Upper lobe of left lung (tissue), 6 donors: ENCODE measurements around the gene SNAPC4. TPM values are rescaled to one million over a fixed set of nuclear protein-coding genes. Genes with fewer than 3 reads are reported as not detected.

Experiments
- ATAC-seq, 2 donors: fragments of 200-7000 bp; cut with Tn5 transposase; one replicate each; pipeline ENCODE4 v1.9.1; 2022; ENCODE audit warnings: mild to moderate bottlenecking in 2 of 2, moderate library complexity in 2 of 2; ENCODE audit not compliant: low FRiP score in 2 of 2
- DNase-seq, 2 donors: peaks; one replicate each; pipeline ENCODE4 v3.0.0-alpha.2; 2019 to 2020
- H3K27ac ChIP-seq, 4 donors: fragments of 200-600 bp; sonication (generic); one replicate each; pipeline ENCODE4 v1.5.1; 2016 to 2019
- H3K27me3 ChIP-seq, 4 donors: fragments of 200-600 bp; sonication (generic); one replicate each; pipeline ENCODE4 v1.5.1; 2017 to 2019
- H3K36me3 ChIP-seq, 4 donors: fragments of 200-600 bp; sonication (generic); one replicate each; pipeline ENCODE4 v1.5.1; 2016 to 2019
- H3K4me1 ChIP-seq, 4 donors: fragments of 200-600 bp; sonication (generic); one replicate each; pipeline ENCODE4 v1.5.1; 2018 to 2019
- H3K4me3 ChIP-seq, 4 donors: fragments of 200-600 bp; sonication (generic); one replicate each; pipeline ENCODE4 v1.5.1; 2017 to 2019; ENCODE audit warnings: mild to moderate bottlenecking in 2 of 4, moderate library complexity in 1 of 4
- H3K9me3 ChIP-seq, 4 donors: fragments of 200-600 bp; sonication (generic); one replicate each; pipeline ENCODE4 v1.5.1; 2018 to 2019
- EP300 ChIP-seq, 4 donors: sonication (generic); formaldehyde crosslinking; IDR thresholded peaks; one replicate each; pipeline ENCODE4 v1.5.1; 2017; ENCODE audit warnings: antibody characterized with exemption in 4 of 4, control low read depth in 2 of 4
- POLR2A ChIP-seq, 4 donors: fragments of 450-650 bp; IDR thresholded peaks; one replicate each; pipeline ENCODE4 v1.5.1; 2016 to 2017; ENCODE audit warnings: antibody characterized with exemption in 4 of 4, mild to moderate bottlenecking in 2 of 4
- POLR2AphosphoS5 ChIP-seq, 2 donors: sonication (generic); formaldehyde crosslinking; IDR thresholded peaks; one replicate each; pipeline ENCODE4 v1.5.1; 2017; ENCODE audit warnings: antibody characterized with exemption in 2 of 2
- WGBS, 2 donors: methylation state at CpG; one replicate each; pipeline ENCODE4 v1.1.5; 2017 to 2018; 5-methylcytosine and 5-hydroxymethylcytosine counted together
- total RNA-seq, 6 donors: library from RNA; depleted of rRNA in 4 of 6; stranded (reverse); fragments of >200 nt in 4 of 6; gene quantifications; one replicate each; pipeline versions ENCODE4 v1.1.0 to v1.2.1, GENCODE V29; 2016 to 2021
- TF ChIP-seq, protein P1 (sequence below), 6 experiments: fragments of 450-650 bp in 4 of 6; fragments of 200-600 bp in 2 of 6; sonication (generic) in 2 of 6; IDR thresholded peaks; one replicate each; pipeline ENCODE4 v1.5.1; 2016 to 2019; ENCODE audit warnings: antibody characterized with exemption in 6 of 6
- donor health status: DM: no; HTN: no; CAD: no; lungs with moderate emphysema.
- donor health status: DM: no; HTN: yes; CAD: no; lungs with severe emphysema.

Gene SNAPC4
- total RNA-seq, 6 donors from 2014 or later = 7.8 to 35.6 (median 13.2) TPM

DNA sequence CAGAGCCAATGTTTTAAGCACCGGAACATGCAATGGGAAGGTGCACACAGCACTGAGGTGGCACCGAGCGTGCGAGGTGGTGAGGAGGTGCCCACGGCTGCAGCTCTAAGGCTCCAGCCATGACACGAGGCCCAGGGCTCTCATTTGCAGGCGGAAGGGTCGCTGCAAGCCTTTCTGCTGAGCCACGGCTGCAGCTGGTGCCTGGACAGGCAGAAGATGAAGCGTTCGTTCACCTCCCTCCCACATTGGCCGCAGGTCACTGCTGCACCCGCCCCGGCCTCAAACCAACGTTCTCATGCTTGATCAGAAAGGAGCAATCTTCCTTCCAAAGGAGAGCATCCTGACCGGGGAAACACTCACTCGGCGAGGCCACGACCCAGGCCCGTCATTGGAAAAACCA lies 44.1 kb upstream of the SNAPC4 start:
- Histone ChIP-seq H3K36me3 (peaks cover 23 to 87% (median 80%) of the 10 kb centered on the region in 4 donors), H3K4me3 (no peak overlapping the region), H3K27ac (no peak overlapping the region), H3K27me3 (no peaks in the 10 kb centered on the region), H3K9me3 (no peaks in the 10 kb centered on the region), H3K4me1 (peaks cover 4 to 6% (median 6%) of the 10 kb centered on the region in 4 donors)
- ATAC-seq (no peak), DNase-seq (peak in 1 of 2 donors; percentile 53)
- TF ChIP-seq EP300 (IDR thresholded peaks at IDR 0.05) = no peak
- TF ChIP-seq, protein P1, sequence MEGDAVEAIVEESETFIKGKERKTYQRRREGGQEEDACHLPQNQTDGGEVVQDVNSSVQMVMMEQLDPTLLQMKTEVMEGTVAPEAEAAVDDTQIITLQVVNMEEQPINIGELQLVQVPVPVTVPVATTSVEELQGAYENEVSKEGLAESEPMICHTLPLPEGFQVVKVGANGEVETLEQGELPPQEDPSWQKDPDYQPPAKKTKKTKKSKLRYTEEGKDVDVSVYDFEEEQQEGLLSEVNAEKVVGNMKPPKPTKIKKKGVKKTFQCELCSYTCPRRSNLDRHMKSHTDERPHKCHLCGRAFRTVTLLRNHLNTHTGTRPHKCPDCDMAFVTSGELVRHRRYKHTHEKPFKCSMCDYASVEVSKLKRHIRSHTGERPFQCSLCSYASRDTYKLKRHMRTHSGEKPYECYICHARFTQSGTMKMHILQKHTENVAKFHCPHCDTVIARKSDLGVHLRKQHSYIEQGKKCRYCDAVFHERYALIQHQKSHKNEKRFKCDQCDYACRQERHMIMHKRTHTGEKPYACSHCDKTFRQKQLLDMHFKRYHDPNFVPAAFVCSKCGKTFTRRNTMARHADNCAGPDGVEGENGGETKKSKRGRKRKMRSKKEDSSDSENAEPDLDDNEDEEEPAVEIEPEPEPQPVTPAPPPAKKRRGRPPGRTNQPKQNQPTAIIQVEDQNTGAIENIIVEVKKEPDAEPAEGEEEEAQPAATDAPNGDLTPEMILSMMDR (IDR thresholded peaks at IDR 0.05) = no peak
- no peak for TF ChIP-seq POLR2A (IDR thresholded peaks at IDR 0.05)
- TF ChIP-seq POLR2AphosphoS5 (IDR thresholded peaks at IDR 0.05) = no peak
- WGBS, 2 donors = 91 to 95% methylated on average over 17 to 20 of the region's 20 CpGs

DNA sequence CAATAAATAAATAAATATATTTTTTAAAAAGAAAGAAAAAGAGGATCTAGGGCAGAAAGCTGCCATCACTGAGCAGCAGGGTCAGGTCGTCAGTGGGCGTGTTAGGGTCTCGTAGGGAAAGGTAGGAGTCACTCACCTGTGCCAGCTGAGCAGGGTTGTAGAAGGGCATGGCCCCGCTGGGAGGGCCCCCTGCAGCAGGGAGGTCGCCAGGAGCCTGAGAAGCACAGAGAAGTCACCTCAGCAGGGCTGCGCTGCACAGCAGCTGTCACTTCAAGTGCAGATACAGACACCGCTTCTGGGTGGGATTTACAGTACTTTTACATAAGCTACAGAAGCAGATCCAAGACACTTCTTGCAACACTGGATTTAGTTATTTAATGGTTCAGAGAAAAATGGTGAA lies 43.7 kb upstream of the SNAPC4 start:
- H3K27me3 ChIP-seq = no peaks in the 10 kb centered on the region
- 95 to 98% methylated on average over 7 of the region's 7 CpGs for WGBS, 2 donors
- no peak for TF ChIP-seq POLR2A (IDR thresholded peaks at IDR 0.05)
- no peak for TF ChIP-seq POLR2AphosphoS5 (IDR thresholded peaks at IDR 0.05)
- no peak for TF ChIP-seq EP300 (IDR thresholded peaks at IDR 0.05)
- TF ChIP-seq, protein P1 (IDR thresholded peaks at IDR 0.05) = no peak
- no peaks in the 10 kb centered on the region for H3K9me3 ChIP-seq
- DNase-seq (no peak), ATAC-seq (no peak)
- peaks cover 23 to 83% (median 76%) of the 10 kb centered on the region in 4 donors for H3K36me3 ChIP-seq
- H3K4me3 ChIP-seq = no peak overlapping the region
- H3K27ac ChIP-seq = no peak overlapping the region
- peaks cover 4 to 11% (median 8%) of the 10 kb centered on the region in 4 donors for H3K4me1 ChIP-seq

DNA sequence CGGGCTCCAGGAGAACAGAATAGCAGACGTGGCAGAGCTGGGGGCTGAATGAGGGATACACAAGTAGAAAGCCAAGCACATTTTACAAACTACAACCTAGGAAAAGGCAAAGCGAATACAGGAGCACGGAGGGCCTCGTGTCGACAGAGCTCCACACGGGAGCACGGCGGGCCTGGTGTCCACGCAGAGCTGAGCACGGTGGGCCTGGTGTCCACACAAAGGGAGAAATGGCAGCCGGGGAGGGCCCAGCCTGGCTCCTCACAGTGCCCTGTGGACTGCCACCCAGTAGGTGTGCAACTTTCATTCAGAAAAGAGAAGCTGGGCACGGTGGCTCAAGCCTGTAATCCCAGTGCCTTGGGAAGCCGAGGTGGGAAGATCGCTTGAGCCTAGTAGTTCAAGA lies 43.1 kb upstream of the SNAPC4 start:
- no peak overlapping the region for H3K4me3 ChIP-seq
- H3K9me3 ChIP-seq = no peaks in the 10 kb centered on the region
- TF ChIP-seq POLR2A (IDR thresholded peaks at IDR 0.05) (no peak), POLR2AphosphoS5 (IDR thresholded peaks at IDR 0.05) (no peak), EP300 (IDR thresholded peaks at IDR 0.05) (no peak)
- TF ChIP-seq, protein P1 (IDR thresholded peaks at IDR 0.05) = no peak
- no peak overlapping the region for H3K27ac ChIP-seq
- H3K36me3 ChIP-seq = peaks cover 23 to 77% (median 71%) of the 10 kb centered on the region in 4 donors
- DNase-seq (peak in 1 of 2 donors; percentile 59), ATAC-seq (no peak)
- WGBS, 2 donors = 94 to 97% methylated on average over 15 of the region's 15 CpGs
- H3K4me1 ChIP-seq = peaks cover 9 to 17% (median 14%) of the 10 kb centered on the region in 4 donors
- no peaks in the 10 kb centered on the region for H3K27me3 ChIP-seq

DNA sequence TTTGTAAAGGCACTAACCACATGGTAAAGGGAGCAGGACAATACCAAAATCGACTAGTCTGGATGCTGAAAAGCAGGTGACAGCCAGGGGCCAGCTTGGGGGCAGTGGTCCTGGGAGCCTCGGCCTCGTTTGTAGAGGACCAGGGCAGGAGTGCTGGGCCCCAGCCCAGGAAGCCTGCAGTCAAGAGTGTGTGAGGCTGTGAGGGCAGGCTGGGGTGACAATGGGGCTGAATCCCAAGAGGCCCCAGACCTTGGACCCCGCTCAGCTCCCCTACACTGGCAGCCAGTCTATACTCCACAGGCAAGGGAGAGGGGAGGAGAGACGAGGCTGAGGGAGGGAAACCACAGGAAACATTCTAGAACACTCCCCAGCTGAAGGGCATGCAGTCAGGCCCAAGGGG lies 42.3 kb upstream of the SNAPC4 start:
- Histone ChIP-seq H3K4me3 (no peak overlapping the region), H3K36me3 (peaks cover 18 to 69% (median 63%) of the 10 kb centered on the region in 4 donors)

More for the DNA sequence above, 42.3 kb upstream of the SNAPC4 start:
- 77 to 83% methylated on average over 5 of the region's 5 CpGs for WGBS, 2 donors
- DNase-seq (no peak), ATAC-seq (no peak)
- no peak for TF ChIP-seq EP300 (IDR thresholded peaks at IDR 0.05)
- TF ChIP-seq POLR2AphosphoS5 (IDR thresholded peaks at IDR 0.05) = no peak
- TF ChIP-seq, protein P1 (IDR thresholded peaks at IDR 0.05) = no peak
- no peak for TF ChIP-seq POLR2A (IDR thresholded peaks at IDR 0.05)
- Histone ChIP-seq H3K27me3 (no peaks in the 10 kb centered on the region), H3K4me1 (peaks cover 18 to 25% (median 22%) of the 10 kb centered on the region in 4 donors), H3K9me3 (no peaks in the 10 kb centered on the region), H3K27ac (no peak overlapping the region)
